Kidney (tissue), 22 donors: ENCODE results near the gene RUVBL2. TPM values are rescaled to one million over a fixed set of nuclear protein-coding genes. Genes with fewer than 3 reads are reported as not detected.

ENCODE experiments used
- DNase-seq, 5 donors: peaks; one replicate each; pipeline ENCODE4 v3.0.0-alpha.2; 2013 to 2020
- FAIRE-seq: peaks from 2 replicates; lab custom pipeline; 2012; peaks lifted over from hg19 to GRCh38; lab: Jason Lieb, UNC
- H3K27ac ChIP-seq, 2 donors: one replicate each; pipeline ENCODE4 v1.7.0; 2013; ENCODE audit warnings: low read depth in 2 of 2, low read length in 2 of 2, inconsistent platforms in 1 of 2
- H3K27me3 ChIP-seq: one replicate; pipeline ENCODE4 v1.7.1; 2013; ENCODE audit warnings: low read length, inconsistent platforms; ENCODE audit not compliant: control insufficient read depth, insufficient read depth
- H3K36me3 ChIP-seq, 3 donors: one replicate each; pipeline versions ENCODE4 v1.7.0 to v1.7.1; 2013; ENCODE audit warnings: low read length in 3 of 3, control low read depth in 1 of 3, inconsistent platforms in 1 of 3; ENCODE audit not compliant: insufficient read depth in 3 of 3, control insufficient read depth in 2 of 3
- H3K4me1 ChIP-seq, 3 donors: one replicate each; pipeline versions ENCODE4 v1.7.0 to v1.7.1; 2013; ENCODE audit warnings: low read length in 3 of 3, inconsistent platforms in 1 of 3, low read depth in 1 of 3; ENCODE audit not compliant: control insufficient read depth in 2 of 3, insufficient read depth in 2 of 3
- H3K4me3 ChIP-seq, 3 donors: one replicate each; pipeline versions ENCODE4 v1.7.0 to v1.8.1; 2013; ENCODE audit warnings: low read length in 3 of 3, control low read depth in 1 of 3, inconsistent platforms in 1 of 3
- H3K9ac ChIP-seq, 3 donors: one replicate each; pipeline versions ENCODE4 v1.7.0 to v1.7.1; 2013; ENCODE audit warnings: low read length in 3 of 3, control low read depth in 1 of 3, inconsistent platforms in 1 of 3
- H3K9me3 ChIP-seq, 3 donors: one replicate each; pipeline versions ENCODE4 v1.7.0 to v1.7.1; 2013; ENCODE audit warnings: low read length in 3 of 3, control low read depth in 1 of 3, inconsistent platforms in 1 of 3; ENCODE audit not compliant: control insufficient read depth in 2 of 3, insufficient read depth in 1 of 3
- CTCF ChIP-seq: IDR thresholded peaks from 3 replicates; pipeline ENCODE4 v1.5.1; 2012; ENCODE audit warnings: mild to moderate bottlenecking, moderate library complexity, borderline replicate concordance; ENCODE audit not compliant: insufficient read depth; ENCODE audit errors: extremely low read depth
- intact Hi-C: fragments of 100-400 bp; cut with DNase I; formaldehyde crosslinking; loops from one replicate; pipeline ENCODE4 v1.11.1; 2022
- long read RNA-seq, 10 donors: library from polyadenylated mRNA in 1 of 10; unstranded in 1 of 10; transcript quantifications; one replicate each; pipeline ENCODE4 v2.0.0 and lab custom pipeline, GENCODE V29; 2021 to 2026
- polyA plus RNA-seq: library from polyadenylated mRNA; stranded (reverse); fragments of 350-450 nt; fragmentation: Illumina TruSeq; extraction: RNeasy Lipid Tissue Mini Kit (QIAGEN cat#74804); gene quantifications from one replicate; pipeline ENCODE4 v1.2.3, GENCODE V29; 2014; ENCODE audit warnings: low read depth, low replicate concordance; ENCODE audit not compliant: insufficient read depth
- total RNA-seq: library from RNA; stranded (reverse); fragmentation: NEBNext Ultra II Directional; extraction: Animal tissue kit (Norgen Biotek cat#: 25700); gene quantifications from one replicate; pipeline ENCODE4 v1.2.1, GENCODE V29; 2021
- donor health status: control.
- donor health status: control.
- donor health status: control.
- donor health status: control.
- donor health status: control.
- donor health status: DM: yes; HTN: yes; CAD: no.
- donor health status: Normal renal cell carcinoma (clear cell type).

RUVBL2 gene
- total RNA-seq (57.0 TPM), polyA plus RNA-seq (83.6 TPM)
- long read RNA-seq, donor 1, transcript RUVBL2-206 (15 exons, 2,009 nt) = major isoform, 11 of 20 reads
- long read RNA-seq, donor 1, partial matches to known transcripts = 5 of 20 reads
- long read RNA-seq, donor 1, other reads (novel, unspliced or antisense) = 0 of 20 reads
- long read RNA-seq, donor 2, transcript RUVBL2-206 (15 exons, 2,009 nt) = major isoform, 24 of 25 reads
- long read RNA-seq, donor 2, partial matches to known transcripts = 0 of 25 reads
- long read RNA-seq, donor 2, other reads (novel, unspliced or antisense) = 0 of 25 reads
- long read RNA-seq, donor 3, transcript RUVBL2-206 (15 exons, 2,009 nt) = major isoform, 21 of 31 reads
- long read RNA-seq, donor 3, partial matches to known transcripts = 10 of 31 reads
- long read RNA-seq, donor 3, other reads (novel, unspliced or antisense) = 0 of 31 reads
- long read RNA-seq, donor 4, transcript RUVBL2-206 (15 exons, 2,009 nt) = major isoform, 18 of 18 reads
- long read RNA-seq, donor 4, partial matches to known transcripts = 0 of 18 reads
- long read RNA-seq, donor 4, other reads (novel, unspliced or antisense) = 0 of 18 reads
- long read RNA-seq, donor 5 = 0 reads
- long read RNA-seq, donor 6, transcript RUVBL2-206 (15 exons, 2,009 nt) = major isoform, 11 of 12 reads
- long read RNA-seq, donor 6, partial matches to known transcripts = 0 of 12 reads
- long read RNA-seq, donor 6, other reads (novel, unspliced or antisense) = 0 of 12 reads
- long read RNA-seq, donor 7, transcript RUVBL2-206 (15 exons, 2,009 nt) = major isoform, 44 of 84 reads
- long read RNA-seq, donor 7, partial matches to known transcripts = 30 of 84 reads
- long read RNA-seq, donor 7, other reads (novel, unspliced or antisense) = 7 of 84 reads
- long read RNA-seq, donor 8, transcript RUVBL2-206 (15 exons, 2,009 nt) = major isoform, 21 of 22 reads
- long read RNA-seq, donor 8, partial matches to known transcripts = 0 of 22 reads
- long read RNA-seq, donor 8, other reads (novel, unspliced or antisense) = 0 of 22 reads
- long read RNA-seq, donor 9, transcript RUVBL2-206 (15 exons, 2,009 nt) = major isoform, 9 of 9 reads
- long read RNA-seq, donor 9, partial matches to known transcripts = 0 of 9 reads
- long read RNA-seq, donor 9, other reads (novel, unspliced or antisense) = 0 of 9 reads
- long read RNA-seq, donor 10, transcript RUVBL2-206 (15 exons, 2,009 nt) = major isoform, 6 of 22 reads
- long read RNA-seq, donor 10, partial matches to known transcripts = 14 of 22 reads
- long read RNA-seq, donor 10, other reads (novel, unspliced or antisense) = 0 of 22 reads

- Histone ChIP-seq H3K4me3 (peak within 1 kb of the TSS; percentile 78 to 97 (median 88)), H3K27ac (peak within 1 kb of the TSS; percentile 96 to 99), H3K27me3 (no peaks in the 10 kb centered on the region), H3K9ac (peak within 1 kb of the TSS; percentile 65 to 99 (median 87)), H3K36me3 (peaks cover 0 to under 1% (median 0%) of the 10 kb centered on the region in 3 donors), H3K4me1 (peaks cover 0 to 27% (median 11%) of the 10 kb centered on the region in 3 donors), H3K9me3 (no peaks in the 10 kb centered on the region)
- FAIRE-seq (peak; percentile 96), DNase-seq (peak; percentile 100)
- TF ChIP-seq CTCF = peak; percentile 86
- intact Hi-C loops = no loop called here
Measured at GRCh38 chr19:48993175-48994034, at the start of gene RUVBL2, which contains the start of gene GYS1. TSS of gene RUVBL2 (plus strand) at chr19:48993887. CDS start at chr19:48993912, 25 bp downstream. TSS of gene GYS1 (minus strand) at chr19:48993309. CDS start at chr19:48993112, 197 bp downstream.

GRCh38 chr19:48945415-48945814 is 48.3 kb upstream of the RUVBL2 start:
- intact Hi-C loops = no loop called here
- no peak overlapping the region for H3K4me3 ChIP-seq
- H3K9ac ChIP-seq = no peak overlapping the region
- no peaks in the 10 kb centered on the region for H3K4me1 ChIP-seq
- H3K27me3 ChIP-seq = no peaks in the 10 kb centered on the region
- H3K9me3 ChIP-seq = peaks cover 0 to 4% (median 0%) of the 10 kb centered on the region in 3 donors
- H3K27ac ChIP-seq = no peak overlapping the region
- H3K36me3 ChIP-seq = peaks cover 0 to 2% (median 0%) of the 10 kb centered on the region in 3 donors
- FAIRE-seq (no peak), DNase-seq (no peak)
- TF ChIP-seq CTCF = no peak

DNA sequence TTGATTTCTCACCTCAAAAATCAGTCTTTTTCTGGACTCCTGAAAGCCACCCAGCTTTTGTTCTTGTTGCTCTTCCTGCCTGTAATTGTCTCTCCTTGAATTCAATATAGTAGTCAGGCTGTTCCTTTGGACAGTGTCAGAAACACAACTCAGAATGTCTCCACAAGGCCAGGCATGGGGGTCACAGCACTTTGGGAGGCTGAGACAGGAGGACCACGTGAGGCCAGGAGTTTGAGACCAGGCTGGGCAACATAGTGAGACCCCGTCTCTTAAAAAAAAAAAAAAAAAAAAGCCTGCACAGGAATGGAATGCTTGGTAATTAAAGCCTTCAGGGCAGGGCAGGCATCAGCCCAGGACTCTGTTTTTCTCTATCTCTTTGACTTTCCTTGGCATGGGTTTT is 47.9 kb upstream of the RUVBL2 start:
- Histone ChIP-seq H3K9ac (no peak overlapping the region), H3K27me3 (no peaks in the 10 kb centered on the region), H3K9me3 (peaks cover 0 to 4% (median 0%) of the 10 kb centered on the region in 3 donors), H3K4me1 (no peaks in the 10 kb centered on the region), H3K36me3 (peaks cover 0 to 2% (median 0%) of the 10 kb centered on the region in 3 donors), H3K4me3 (no peak overlapping the region), H3K27ac (no peak overlapping the region)
- no peak for FAIRE-seq
- DNase-seq = peak in 1 of 5 donors; percentile 15
- intact Hi-C loops = no loop called here
- no peak for TF ChIP-seq CTCF
